ENCODE measurements around the gene POLE2.
"Not testable (repeated sequence)": the region's sequence is repeated elsewhere in the genome, so short reads cannot be mapped to it uniquely, and the experiment has no call there.

POLE2 gene

DNA sequence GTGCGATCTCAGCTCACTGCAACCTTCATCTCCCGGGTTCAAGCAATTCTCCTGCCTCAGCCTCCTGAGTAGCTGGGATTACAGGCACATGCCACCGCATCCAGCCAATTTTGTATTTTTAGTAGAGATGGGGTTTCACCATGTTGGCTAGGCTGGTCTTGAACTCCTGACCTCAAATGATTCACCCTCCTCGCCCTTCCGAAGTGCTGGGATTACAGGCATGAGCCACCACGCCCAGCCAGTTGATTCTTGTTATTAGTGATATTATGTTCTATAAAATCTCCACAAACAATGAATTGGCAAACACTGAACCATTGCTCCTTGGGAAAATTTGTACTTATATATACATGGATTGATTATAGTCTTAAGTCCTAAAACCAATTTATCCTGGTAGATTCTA lies 30.5 kb downstream of the POLE2 start:
- DNase-seq: not testable (repeated sequence)

- no peak for DNase-seq
These were observed 33.5 kb downstream of the POLE2 start for GRCh38 chr14:49654511-49654910.

GRCh38 chr14:49653508-49653907 lies 34.5 kb downstream of the POLE2 start:
- no peak for DNase-seq

- DNase-seq: no peak
These were observed 45.9 kb downstream of the POLE2 start for GRCh38 chr14:49642163-49642562.

DNA sequence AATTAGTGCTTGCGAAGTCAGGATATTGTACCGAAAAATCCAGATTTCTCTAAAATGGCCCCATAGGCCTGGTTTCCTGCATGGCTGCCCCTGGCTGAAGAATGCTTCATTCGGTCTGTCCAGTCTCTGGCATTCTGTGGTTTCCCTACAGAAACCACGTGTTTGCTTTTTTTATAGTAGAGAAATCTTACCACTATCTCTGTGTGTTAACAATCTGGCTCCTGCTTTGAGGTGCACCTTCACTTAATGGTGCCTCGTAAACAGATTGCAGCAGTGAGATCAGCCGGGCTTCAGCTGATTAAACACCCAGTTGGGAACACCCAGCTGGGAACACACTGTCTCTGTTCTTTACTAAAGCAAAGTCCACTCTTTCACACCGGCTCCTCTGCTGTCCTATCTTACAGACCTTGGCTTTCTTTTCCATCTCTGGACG lies 46.3 kb downstream of the POLE2 start:
- no peak for DNase-seq

- DNase-seq: no peak
These were observed 47.2 kb downstream of the POLE2 start for GRCh38 chr14:49640540-49641417.

- no peak for DNase-seq
These were observed 50.4 kb downstream of the POLE2 start for GRCh38 chr14:49637534-49638078.

DNA sequence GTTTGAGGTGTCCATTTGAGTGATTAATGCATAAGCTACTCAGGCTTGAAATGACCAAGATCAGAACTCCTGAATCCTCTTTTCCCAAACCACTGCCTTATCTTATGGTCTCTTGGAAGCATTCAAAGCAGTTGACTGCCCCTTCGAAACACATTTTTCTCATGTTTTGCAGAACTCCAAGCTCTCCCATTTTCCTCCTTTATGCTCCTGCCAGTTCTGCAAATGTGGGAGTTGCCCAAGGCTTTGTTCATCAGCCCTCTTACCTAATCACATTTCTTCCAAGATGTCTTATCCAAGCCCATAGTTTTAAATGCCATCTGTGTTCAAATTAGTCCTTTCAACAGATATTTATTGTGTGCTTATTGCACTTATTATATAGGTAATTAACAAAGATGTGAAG lies 51.1 kb downstream of the POLE2 start:
- no peak for DNase-seq

GRCh38 chr14:49634547-49635334 lies 53.3 kb downstream of the POLE2 start, which contains the start of gene DNAAF2:
Gene DNAAF2, minus strand, starts transcription at chr14:49635244. Its CDS starts 95 bp downstream, at chr14:49635149.
- DNase-seq: peak; percentile 54

GRCh38 chr14:49633640-49634546 lies 54.1 kb downstream of the POLE2 start:
- DNase-seq: peak; percentile 93

- no peak for DNase-seq
These were observed 63.8 kb downstream of the POLE2 start for GRCh38 chr14:49623941-49624839.

GRCh38 chr14:49623387-49623786 lies 64.6 kb downstream of the POLE2 start:
- DNase-seq: no peak

DNA sequence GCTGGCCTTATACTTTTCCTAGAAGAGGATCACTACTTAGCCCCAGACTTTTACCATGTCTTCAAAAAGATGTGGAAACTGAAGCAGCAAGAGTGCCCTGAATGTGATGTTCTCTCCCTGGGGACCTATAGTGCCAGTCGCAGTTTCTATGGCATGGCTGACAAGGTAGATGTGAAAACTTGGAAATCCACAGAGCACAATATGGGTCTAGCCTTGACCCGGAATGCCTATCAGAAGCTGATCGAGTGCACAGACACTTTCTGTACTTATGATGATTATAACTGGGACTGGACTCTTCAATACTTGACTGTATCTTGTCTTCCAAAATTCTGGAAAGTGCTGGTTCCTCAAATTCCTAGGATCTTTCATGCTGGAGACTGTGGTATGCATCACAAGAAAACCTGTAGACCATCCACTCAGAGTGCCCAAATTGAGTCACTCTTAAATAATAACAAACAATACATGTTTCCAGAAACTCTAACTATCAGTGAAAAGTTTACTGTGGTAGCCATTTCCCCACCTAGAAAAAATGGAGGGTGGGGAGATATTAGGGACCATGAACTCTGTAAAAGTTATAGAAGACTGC lies 65.9 kb downstream of the POLE2 start:
- DNase-seq: no peak

GRCh38 chr14:49621114-49621881 lies 66.7 kb downstream of the POLE2 start:
- peak; percentile 59 for DNase-seq

- peak; percentile 90 for DNase-seq
These were observed 67.6 kb downstream of the POLE2 start, which contains the start of the genes MGAT2 and RPL36AL for GRCh38 chr14:49620182-49621113. Gene MGAT2, plus strand, starts transcription at chr14:49620799. Its CDS starts 470 bp downstream, at chr14:49621269. Gene RPL36AL, minus strand, starts transcription at chr14:49620626. Its CDS starts 1,522 bp downstream, at chr14:49619104.

GRCh38 chr14:49619730-49620129 lies 68.3 kb downstream of the POLE2 start:
- DNase-seq: no peak

- not testable (repeated sequence) for DNase-seq
These were observed 68.7 kb downstream of the POLE2 start for GRCh38 chr14:49619273-49619672.

DNA sequence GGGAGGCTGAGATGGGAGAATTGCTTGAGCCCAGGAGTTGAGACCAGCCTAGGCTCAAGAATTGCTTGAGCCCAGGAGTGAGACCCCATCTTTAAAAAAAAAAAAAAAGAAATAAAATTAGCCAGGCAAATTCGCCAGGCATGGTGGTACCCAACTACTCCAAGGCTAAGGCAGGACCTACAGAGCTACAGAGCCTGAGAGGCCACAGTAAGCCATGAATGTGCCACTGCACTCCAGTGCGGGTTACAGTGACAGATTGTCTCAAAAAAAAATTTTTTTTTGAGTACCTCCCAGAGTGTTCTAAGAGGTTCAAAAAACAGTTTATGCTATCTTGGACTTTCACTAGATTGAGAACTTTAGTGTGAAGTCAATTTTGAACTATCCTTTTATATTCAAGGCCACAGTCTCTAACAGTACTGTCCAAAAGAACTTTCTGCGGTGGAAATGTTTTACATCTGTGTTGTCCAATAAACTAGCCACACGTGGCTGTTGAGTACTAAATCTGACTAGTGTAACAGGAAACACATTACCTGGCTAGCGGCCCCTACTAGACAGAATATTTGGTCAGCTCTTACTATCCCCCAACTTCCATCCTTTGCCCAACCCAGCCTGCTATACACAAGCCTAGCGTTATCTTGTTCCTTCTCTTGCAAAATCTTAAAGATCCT lies 70.0 kb downstream of the POLE2 start:
- DNase-seq: no peak
